Psoas muscle (tissue), 8 donors: ENCODE results near the gene NHLH1. TPM values are rescaled to one million over a fixed set of nuclear protein-coding genes. Genes with fewer than 3 reads are reported as not detected.

Experiments
- ATAC-seq, 4 donors: fragments of 200-7000 bp; cut with Tn5 transposase; one replicate each; pipeline ENCODE4 v1.9.1; 2020; ENCODE audit warnings: moderate library complexity in 3 of 4, mild to moderate bottlenecking in 2 of 4
- DNase-seq, 2 donors: peaks; one replicate each; pipeline ENCODE4 v3.0.0-alpha.2; 2020
- H3K27ac ChIP-seq: fragments of 200-600 bp; one replicate; pipeline ENCODE4 v1.8.0; 2022
- H3K27me3 ChIP-seq, 3 donors: fragments of 200-600 bp in 1 of 3; one replicate each; pipeline versions ENCODE4 v1.6.1 to v1.8.0; 2013 to 2022; ENCODE audit warnings: low read length in 2 of 3, mild to moderate bottlenecking in 2 of 3, moderate library complexity in 1 of 3; ENCODE audit not compliant: insufficient read depth in 3 of 3
- H3K36me3 ChIP-seq, 2 donors: fragments of 200-600 bp in 1 of 2; one replicate each; pipeline versions ENCODE4 v1.6.1 to v1.8.0; 2013 to 2022; ENCODE audit warnings: low read depth in 1 of 2, mild to moderate bottlenecking in 1 of 2, moderate library complexity in 1 of 2; ENCODE audit not compliant: insufficient read depth in 1 of 2
- H3K4me1 ChIP-seq: fragments of 200-600 bp; one replicate; pipeline ENCODE4 v1.8.0; 2022
- H3K4me3 ChIP-seq: fragments of 200-600 bp; one replicate; pipeline ENCODE4 v1.8.0; 2022; ENCODE audit warnings: mild to moderate bottlenecking
- H3K9me3 ChIP-seq: fragments of 200-600 bp; one replicate; pipeline ENCODE4 v1.8.0; 2022
- CTCF ChIP-seq: fragments of 200-600 bp; IDR thresholded peaks from one replicate; pipeline ENCODE4 v1.8.0; 2022; ENCODE audit warnings: antibody characterized with exemption
- WGBS, 3 donors: extraction: QIAGEN DNeasy Blood & Tissue Kit; methylation state at CpG; one replicate each; pipeline versions ENCODE4 v1.1.6 to v1.1.7; 2013; 5-methylcytosine and 5-hydroxymethylcytosine counted together
- intact Hi-C, 2 donors: fragments of 100-400 bp; cut with DNase I; formaldehyde crosslinking; loops; one replicate each; pipeline versions ENCODE4 v1.11.0 to v1.14.2; 2022
- polyA plus RNA-seq, 3 donors: library from polyadenylated mRNA; stranded (reverse); fragments of 200-250 nt; gene quantifications; one replicate each; pipeline ENCODE4 v1.2.3, GENCODE V29; 2013
- total RNA-seq, 4 donors: library from RNA; stranded (reverse); fragmentation: NEBNext Ultra II Directional in 2 of 4; extraction: Animal tissue kit (Norgen Biotek cat#: 25700) in 2 of 4; gene quantifications; one replicate each; pipeline versions ENCODE4 v1.2.1 to v1.2.4, GENCODE V29; 2021 to 2023
- donor health status: healthy with polysubstance abuse.
- donor health status: DM: no; HTN: no; CAD: no; lungs with moderate emphysema.
- donor health status: Bipolar disorder and iron deficiency.
- donor health status: healthy.
- donor health status: DM: yes; HTN: yes; CAD: no.
- donor health status: DM: no; HTN: no; CAD: no.
- donor health status: DM: no; HTN: no; CAD: no.
- donor health status: DM: yes; HTN: yes; CAD: no.

The NHLH1 gene
- total and polyA plus RNA-seq, 7 donors = 0.06 to 0.20 (median 0.10) TPM; not detected in 3

GRCh38 chr1:160353223-160353622 lies 13.6 kb upstream of the NHLH1 start:
- Histone ChIP-seq H3K27ac (no peak overlapping the region), H3K9me3 (no peaks in the 10 kb centered on the region), H3K27me3 (no peaks in the 10 kb centered on the region), H3K4me1 (peaks cover 32% of the 10 kb centered on the region), H3K4me3 (no peak overlapping the region), H3K36me3 (peaks cover 37 to 98% of the 10 kb centered on the region in 2 donors)
- no peak for TF ChIP-seq CTCF
- ATAC-seq = peak; percentile 32 to 61 (median 48)
- intact Hi-C loops = no loop called here
- no peak for DNase-seq
- WGBS, 3 donors = 75 to 86% (median 79%) methylated on average over 2 of the region's 2 CpGs

GRCh38 chr1:160354388-160354985 lies 12.4 kb upstream of the NHLH1 start:
- Histone ChIP-seq H3K27me3 (no peaks in the 10 kb centered on the region), H3K4me3 (no peak overlapping the region), H3K9me3 (no peaks in the 10 kb centered on the region), H3K4me1 (peaks cover 27% of the 10 kb centered on the region), H3K36me3 (peaks cover 40 to 98% of the 10 kb centered on the region in 2 donors), H3K27ac (no peak overlapping the region)
- ATAC-seq = no peak
- DNase-seq = no peak
- intact Hi-C loops = no loop called here
- peak; percentile 33 for TF ChIP-seq CTCF
- WGBS, 3 donors = 56 to 68% (median 58%) methylated on average over 5 of the region's 5 CpGs

- H3K9me3 ChIP-seq = no peaks in the 10 kb centered on the region
- H3K27ac ChIP-seq = no peak overlapping the region
- H3K4me1 ChIP-seq = peaks cover 1% of the 10 kb centered on the region
- TF ChIP-seq CTCF = no peak
- ATAC-seq = no peak
- DNase-seq = no peak
- intact Hi-C loops = no loop called here
- H3K4me3 ChIP-seq = no peak overlapping the region
- no peaks in the 10 kb centered on the region for H3K27me3 ChIP-seq
- H3K36me3 ChIP-seq = peaks cover 37 to 85% of the 10 kb centered on the region in 2 donors
- WGBS, 3 donors = 57 to 71% (median 62%) methylated on average over 7 of the region's 7 CpGs
Measured at GRCh38 chr1:160357286-160358002, 9.4 kb upstream of the NHLH1 start.

- no peak overlapping the region for H3K4me3 ChIP-seq
- H3K36me3 ChIP-seq = peaks cover 31 to 80% of the 10 kb centered on the region in 2 donors
- 70 to 75% (median 74%) methylated on average over 4 of the region's 4 CpGs for WGBS, 3 donors
- no peak for DNase-seq
- H3K27me3 ChIP-seq = no peaks in the 10 kb centered on the region
- intact Hi-C loops = no loop called here
- H3K4me1 ChIP-seq = no peaks in the 10 kb centered on the region
- no peak for ATAC-seq
- no peak for TF ChIP-seq CTCF
- H3K9me3 ChIP-seq = no peaks in the 10 kb centered on the region
- H3K27ac ChIP-seq = no peak overlapping the region
Measured at GRCh38 chr1:160358073-160358472, 8.8 kb upstream of the NHLH1 start.
